Smooth muscle cell of the pulmonary artery (primary cell): Measurements from ENCODE around the gene BCL3. TPM values are rescaled to one million over a fixed set of nuclear protein-coding genes. Genes with fewer than 3 reads are reported as not detected.

Source experiments
- total RNA-seq: library from RNA; depleted of rRNA; stranded (reverse); fragments of >200 nt; gene quantifications from 2 replicates; pipeline ENCODE4 v1.2.3, GENCODE V29; 2014

BCL3 gene, protein sequence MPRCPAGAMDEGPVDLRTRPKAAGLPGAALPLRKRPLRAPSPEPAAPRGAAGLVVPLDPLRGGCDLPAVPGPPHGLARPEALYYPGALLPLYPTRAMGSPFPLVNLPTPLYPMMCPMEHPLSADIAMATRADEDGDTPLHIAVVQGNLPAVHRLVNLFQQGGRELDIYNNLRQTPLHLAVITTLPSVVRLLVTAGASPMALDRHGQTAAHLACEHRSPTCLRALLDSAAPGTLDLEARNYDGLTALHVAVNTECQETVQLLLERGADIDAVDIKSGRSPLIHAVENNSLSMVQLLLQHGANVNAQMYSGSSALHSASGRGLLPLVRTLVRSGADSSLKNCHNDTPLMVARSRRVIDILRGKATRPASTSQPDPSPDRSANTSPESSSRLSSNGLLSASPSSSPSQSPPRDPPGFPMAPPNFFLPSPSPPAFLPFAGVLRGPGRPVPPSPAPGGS
- 17.3 and 18.8 TPM in 2 replicates for total RNA-seq

DNA sequence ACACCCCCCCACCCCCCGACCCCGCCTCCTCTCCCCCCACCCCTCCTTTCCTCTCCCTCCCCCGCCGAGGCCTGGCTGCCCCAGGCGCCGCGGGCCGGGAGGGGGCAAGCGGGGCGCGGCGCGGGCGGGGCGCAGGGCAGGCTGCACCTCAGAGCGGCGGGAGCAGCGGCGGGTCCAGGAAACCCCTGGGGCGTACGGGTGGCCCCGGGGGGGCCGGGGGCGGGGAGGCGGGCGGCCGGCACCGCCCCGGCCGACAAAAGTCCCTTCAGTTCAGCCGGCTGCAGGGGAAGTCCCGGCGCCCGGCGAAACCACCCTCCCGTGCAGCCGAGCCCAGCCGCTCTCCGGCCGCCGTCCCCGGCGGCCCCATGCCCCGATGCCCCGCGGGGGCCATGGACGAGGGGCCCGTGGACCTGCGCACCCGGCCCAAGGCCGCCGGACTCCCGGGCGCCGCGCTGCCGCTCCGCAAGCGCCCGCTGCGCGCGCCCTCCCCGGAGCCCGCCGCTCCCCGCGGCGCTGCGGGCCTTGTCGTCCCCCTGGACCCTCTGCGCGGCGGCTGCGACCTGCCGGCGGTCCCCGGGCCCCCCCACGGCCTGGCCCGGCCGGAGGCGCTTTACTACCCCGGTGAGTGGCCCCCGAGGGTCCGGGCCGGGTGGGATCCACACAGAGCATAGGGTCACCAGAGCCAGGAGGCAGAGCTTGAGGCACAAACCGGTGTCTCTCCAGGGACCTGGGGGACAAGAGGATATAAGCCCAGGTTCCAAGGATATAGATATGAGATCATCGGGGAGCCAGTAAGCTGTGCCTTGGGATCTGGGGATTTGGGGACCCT is at the start of gene BCL3:
BCL3 (plus strand) TSS at position 283 of the 829 bp plus-strand sequence; CDS start at position 366, 83 bp downstream.

DNA sequence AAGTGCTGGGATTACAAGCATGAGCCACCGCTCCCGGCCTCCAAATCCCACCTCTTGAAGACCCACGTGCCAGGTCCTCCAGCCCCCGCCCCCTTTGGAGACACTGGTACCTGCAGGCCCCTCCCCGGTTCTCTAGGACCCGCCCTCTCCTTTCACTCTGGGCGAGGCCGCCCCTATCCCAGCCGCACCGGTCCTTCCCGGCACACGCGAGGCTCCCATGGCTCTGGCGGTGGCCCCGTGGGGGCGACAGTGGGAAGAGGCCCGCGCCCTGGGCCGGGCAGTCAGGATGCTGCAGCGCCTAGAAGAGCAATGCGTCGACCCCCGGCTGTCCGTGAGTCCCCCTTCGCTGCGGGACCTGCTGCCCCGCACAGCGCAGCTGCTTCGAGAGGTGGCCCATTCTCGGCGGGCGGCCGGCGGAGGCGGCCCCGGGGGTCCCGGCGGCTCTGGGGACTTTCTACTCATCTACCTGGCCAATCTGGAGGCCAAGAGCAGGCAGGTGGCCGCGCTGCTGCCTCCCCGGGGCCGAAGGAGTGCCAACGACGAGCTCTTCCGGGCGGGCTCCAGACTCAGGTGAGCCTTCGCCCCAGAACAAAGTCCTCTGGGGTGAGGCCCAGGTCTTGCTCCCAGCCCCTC is 29.3 kb downstream of the BCL3 start, which contains the start of gene CBLC:
CBLC (plus strand) TSS at position 176 of the 633 bp plus-strand sequence; CDS start at position 218, 42 bp downstream.

DNA sequence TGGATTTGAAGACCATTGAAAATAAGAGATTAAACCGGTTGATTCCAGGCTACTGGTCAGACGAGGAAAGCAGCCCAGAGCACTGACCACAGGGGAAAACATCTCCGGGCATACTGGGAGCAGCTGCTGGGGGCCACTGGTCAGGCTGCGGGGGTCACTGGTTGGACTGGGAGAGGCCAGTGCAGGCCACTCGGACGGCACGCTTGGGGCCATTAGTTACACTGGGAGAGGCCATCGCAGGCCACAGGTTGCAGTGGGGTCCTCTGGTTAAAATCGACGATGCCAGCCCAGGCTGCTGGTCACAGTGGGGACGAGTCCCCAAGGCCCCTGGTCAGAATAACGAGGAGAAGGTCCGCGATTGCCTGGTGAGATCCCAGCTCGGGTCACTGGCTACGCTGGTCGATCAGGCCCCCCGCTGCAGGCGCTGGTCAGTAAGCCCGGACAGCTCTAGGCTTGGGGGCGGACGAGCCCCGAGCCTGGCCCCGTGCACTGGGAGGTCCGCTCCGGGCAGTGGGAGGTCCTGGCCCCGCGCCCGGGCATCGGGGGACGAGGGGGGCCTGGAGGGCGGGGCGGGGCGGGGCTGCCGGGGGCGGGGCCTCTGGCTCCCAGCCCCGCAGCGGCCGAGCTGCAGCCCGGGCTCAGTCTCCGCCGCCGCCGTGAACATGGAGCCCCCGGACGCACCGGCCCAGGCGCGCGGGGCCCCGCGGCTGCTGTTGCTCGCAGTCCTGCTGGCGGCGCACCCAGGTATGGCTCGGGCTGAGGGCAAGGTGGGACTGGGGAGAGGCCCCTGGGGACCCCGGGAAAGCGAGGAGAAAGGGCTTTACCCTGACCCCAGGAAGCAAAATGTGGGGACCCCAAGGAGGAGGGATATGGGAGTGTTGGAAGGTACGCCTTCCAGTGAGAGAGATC is 60.2 kb downstream of the BCL3 start, which contains the start of gene BCAM:
BCAM (plus strand) TSS at position 641 of the 909 bp plus-strand sequence; CDS start at position 663, 22 bp downstream.

Other genes with a start within 250 kb of the BCL3 start
- gene ZNF180, start 248.2 kb upstream of the BCL3 start, total RNA-seq = 7.0 and 13.8 TPM in 2 replicates
- not detected in 2 replicates for gene CEACAM20, start 219.0 kb upstream of the BCL3 start, total RNA-seq
- gene IGSF23, start 135.1 kb upstream of the BCL3 start, total RNA-seq = not detected in 2 replicates
- gene PVR, start 104.8 kb upstream of the BCL3 start, total RNA-seq = 87.3 and 136 TPM in 2 replicates
- 3.8 and 5.6 TPM in 2 replicates for gene CEACAM19, start 77.2 kb upstream of the BCL3 start, total RNA-seq
- gene CEACAM16, start 49.6 kb upstream of the BCL3 start, total RNA-seq = not detected in 2 replicates
- gene CBLC, start 29.2 kb downstream of the BCL3 start, total RNA-seq = 0.07 TPM in 1 of 2 replicates, not detected in the other
- 25.3 and 34.6 TPM in 2 replicates for gene BCAM, start 60.4 kb downstream of the BCL3 start, total RNA-seq
- 85.9 and 97.6 TPM in 2 replicates for gene NECTIN2, start 97.6 kb downstream of the BCL3 start, total RNA-seq
- gene TOMM40, start 142.5 kb downstream of the BCL3 start, total RNA-seq = 32.3 and 45.9 TPM in 2 replicates
- 2.0 and 165 TPM in 2 replicates for gene APOE, start 157.1 kb downstream of the BCL3 start, total RNA-seq
- 2.4 TPM in 1 of 2 replicates, not detected in the other for gene APOC1, start 165.9 kb downstream of the BCL3 start, total RNA-seq
- gene APOC4, start 193.5 kb downstream of the BCL3 start, total RNA-seq = not detected in 2 replicates
- gene APOC2, start 197.3 kb downstream of the BCL3 start, total RNA-seq = not detected in 2 replicates
- gene CLPTM1, start 206.7 kb downstream of the BCL3 start, total RNA-seq = 52.5 and 95.7 TPM in 2 replicates